Retinal pigment epithelial cell (primary cell): ENCODE results near the gene SALL3.

ENCODE experiments used
- DNase-seq: peaks from one replicate; pipeline ENCODE4 v3.0.0-alpha.2; 2010; ENCODE audit warnings: low read depth
- H3K4me3 ChIP-seq: 2 replicates; pipeline ENCODE4 v1.5.1; 2011; ENCODE audit warnings: mild to moderate bottlenecking, low read length, control low read depth, moderate library complexity
- TF ChIP-seq, protein P1 (sequence below): conservative IDR thresholded peaks from 2 replicates; pipeline ENCODE4 v1.5.1; 2011; ENCODE audit warnings: low read depth, low read length, control low read depth, inconsistent platforms

The SALL3 gene

DNA sequence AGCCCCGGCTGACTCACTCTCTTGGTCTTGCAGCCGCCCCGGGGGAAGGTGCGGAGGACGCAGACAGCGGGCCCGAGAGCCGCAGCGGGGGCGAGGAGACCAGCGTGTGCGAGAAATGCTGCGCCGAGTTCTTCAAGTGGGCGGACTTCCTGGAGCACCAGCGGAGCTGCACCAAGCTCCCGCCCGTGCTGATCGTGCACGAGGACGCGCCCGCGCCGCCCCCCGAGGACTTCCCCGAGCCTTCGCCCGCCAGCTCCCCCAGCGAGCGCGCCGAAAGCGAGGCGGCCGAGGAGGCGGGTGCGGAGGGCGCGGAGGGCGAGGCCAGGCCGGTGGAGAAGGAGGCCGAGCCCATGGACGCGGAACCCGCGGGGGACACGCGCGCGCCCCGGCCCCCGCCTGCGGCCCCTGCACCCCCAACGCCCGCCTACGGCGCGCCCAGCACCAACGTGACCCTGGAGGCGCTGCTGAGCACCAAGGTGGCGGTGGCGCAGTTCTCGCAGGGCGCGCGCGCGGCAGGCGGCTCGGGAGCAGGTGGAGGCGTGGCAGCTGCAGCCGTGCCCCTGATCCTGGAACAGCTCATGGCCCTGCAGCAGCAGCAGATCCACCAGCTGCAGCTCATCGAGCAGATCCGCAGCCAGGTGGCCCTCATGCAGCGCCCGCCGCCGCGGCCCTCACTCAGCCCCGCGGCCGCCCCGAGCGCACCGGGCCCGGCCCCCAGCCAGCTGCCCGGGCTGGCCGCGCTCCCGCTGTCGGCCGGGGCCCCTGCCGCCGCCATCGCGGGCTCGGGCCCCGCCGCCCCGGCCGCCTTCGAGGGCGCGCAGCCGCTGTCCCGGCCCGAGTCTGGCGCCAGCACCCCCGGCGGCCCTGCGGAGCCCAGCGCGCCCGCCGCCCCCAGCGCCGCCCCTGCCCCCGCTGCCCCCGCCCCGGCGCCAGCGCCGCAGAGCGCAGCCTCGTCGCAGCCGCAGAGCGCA is 12.7 kb downstream of the SALL3 start:
- TF ChIP-seq, protein P1, sequence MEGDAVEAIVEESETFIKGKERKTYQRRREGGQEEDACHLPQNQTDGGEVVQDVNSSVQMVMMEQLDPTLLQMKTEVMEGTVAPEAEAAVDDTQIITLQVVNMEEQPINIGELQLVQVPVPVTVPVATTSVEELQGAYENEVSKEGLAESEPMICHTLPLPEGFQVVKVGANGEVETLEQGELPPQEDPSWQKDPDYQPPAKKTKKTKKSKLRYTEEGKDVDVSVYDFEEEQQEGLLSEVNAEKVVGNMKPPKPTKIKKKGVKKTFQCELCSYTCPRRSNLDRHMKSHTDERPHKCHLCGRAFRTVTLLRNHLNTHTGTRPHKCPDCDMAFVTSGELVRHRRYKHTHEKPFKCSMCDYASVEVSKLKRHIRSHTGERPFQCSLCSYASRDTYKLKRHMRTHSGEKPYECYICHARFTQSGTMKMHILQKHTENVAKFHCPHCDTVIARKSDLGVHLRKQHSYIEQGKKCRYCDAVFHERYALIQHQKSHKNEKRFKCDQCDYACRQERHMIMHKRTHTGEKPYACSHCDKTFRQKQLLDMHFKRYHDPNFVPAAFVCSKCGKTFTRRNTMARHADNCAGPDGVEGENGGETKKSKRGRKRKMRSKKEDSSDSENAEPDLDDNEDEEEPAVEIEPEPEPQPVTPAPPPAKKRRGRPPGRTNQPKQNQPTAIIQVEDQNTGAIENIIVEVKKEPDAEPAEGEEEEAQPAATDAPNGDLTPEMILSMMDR, result no peak
- no peak overlapping the region for H3K4me3 ChIP-seq
- DNase-seq, result no peak

- TF ChIP-seq, protein P1, result no peak
- H3K4me3 ChIP-seq, result no peak overlapping the region
- no peak for DNase-seq
These were observed 13.7 kb downstream of the SALL3 start for GRCh38 chr18:78993014-78993926.

- TF ChIP-seq, protein P1, result no peak
- no peak for DNase-seq
- H3K4me3 ChIP-seq, result no peak overlapping the region
These were observed 14.4 kb downstream of the SALL3 start for GRCh38 chr18:78994000-78994399.

DNA sequence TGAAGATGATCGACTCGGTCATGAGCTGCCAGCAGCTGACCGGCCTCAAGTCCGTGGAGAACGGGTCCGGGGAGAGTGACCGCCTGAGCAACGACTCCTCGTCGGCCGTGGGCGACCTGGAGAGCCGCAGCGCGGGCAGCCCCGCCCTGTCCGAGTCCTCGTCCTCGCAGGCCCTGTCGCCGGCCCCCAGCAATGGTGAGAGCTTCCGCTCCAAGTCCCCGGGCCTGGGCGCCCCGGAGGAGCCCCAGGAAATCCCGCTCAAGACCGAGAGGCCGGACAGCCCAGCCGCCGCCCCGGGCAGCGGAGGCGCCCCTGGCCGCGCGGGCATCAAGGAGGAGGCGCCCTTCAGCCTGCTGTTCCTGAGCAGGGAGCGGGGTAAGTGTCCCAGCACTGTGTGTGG is 14.9 kb downstream of the SALL3 start:
- TF ChIP-seq, protein P1, result no peak
- DNase-seq, result no peak
- H3K4me3 ChIP-seq, result no peak overlapping the region

DNA sequence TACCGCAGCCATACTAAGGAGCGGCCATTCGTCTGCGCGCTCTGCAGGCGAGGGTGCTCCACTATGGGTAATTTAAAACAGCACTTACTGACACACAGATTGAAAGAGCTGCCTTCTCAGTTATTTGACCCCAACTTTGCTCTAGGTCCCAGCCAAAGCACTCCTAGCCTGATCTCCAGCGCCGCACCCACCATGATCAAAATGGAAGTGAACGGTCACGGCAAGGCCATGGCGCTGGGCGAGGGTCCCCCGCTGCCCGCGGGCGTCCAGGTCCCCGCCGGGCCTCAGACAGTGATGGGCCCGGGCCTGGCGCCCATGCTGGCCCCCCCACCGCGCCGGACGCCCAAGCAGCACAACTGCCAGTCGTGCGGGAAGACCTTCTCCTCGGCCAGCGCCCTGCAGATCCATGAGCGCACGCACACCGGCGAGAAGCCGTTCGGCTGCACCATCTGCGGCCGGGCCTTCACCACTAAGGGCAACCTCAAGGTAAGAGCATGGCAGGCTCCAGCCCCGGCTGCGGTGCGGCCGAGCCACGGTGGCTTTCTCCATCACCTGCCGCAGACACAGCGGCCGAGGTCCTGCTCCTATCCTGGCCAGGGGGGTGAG is 15.5 kb downstream of the SALL3 start:
- no peak for DNase-seq
- H3K4me3 ChIP-seq, result no peak overlapping the region
- TF ChIP-seq, protein P1, result no peak

DNA sequence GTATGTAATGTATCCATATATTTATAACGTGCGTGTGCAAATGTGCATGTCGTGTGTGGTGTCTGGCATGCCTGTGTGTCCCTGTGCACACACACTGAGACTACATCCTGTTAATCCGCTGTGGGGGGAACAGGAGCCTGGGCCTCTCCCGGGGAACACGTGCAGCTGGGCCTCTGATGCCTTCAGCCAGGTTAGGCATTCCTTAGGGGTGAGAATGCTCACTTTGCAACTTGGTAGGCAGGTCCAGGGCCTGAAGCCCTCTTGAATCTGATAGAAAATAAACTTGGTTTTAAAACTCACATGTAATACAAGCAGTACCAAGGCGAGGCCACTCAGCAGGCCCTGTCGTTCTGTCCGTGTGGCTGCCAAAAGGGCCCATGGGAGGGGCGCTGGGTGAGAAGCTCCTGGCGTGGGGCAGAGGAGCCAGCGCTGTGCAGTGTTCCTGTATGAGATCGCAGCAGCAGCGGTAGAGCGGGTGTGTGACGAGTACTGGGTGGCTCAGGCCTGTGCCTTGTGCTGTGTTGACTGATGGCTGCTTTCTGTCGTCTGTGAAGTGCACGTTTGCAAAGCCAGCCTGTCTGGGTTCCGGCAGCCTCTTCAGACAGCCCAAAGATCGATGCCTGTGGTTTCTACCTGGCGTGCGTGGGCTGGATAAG is 16.2 kb downstream of the SALL3 start:
- TF ChIP-seq, protein P1, result no peak
- no peak for DNase-seq
- H3K4me3 ChIP-seq, result no peak overlapping the region
